Liver (tissue), 3 donors: ENCODE results near the gene CARD19.

Experiments
- ATF3 ChIP-seq: IDR thresholded peaks from 2 replicates; pipeline ENCODE4 v1.6.1; 2016; ENCODE audit warnings: antibody characterized with exemption
- CTCF ChIP-seq: fragments of 150-350 bp; IDR thresholded peaks from 2 replicates; pipeline ENCODE4 v1.5.1; 2017; ENCODE audit warnings: improper control_type of control experiment, low read depth, low read length; ENCODE audit not compliant: missing input control
- EGR1 ChIP-seq, 2 donors: IDR thresholded peaks; 2 replicates each; pipeline ENCODE4 v1.6.1; 2016 to 2018; ENCODE audit warnings: antibody characterized with exemption in 2 of 2, low read depth in 2 of 2
- FOXA1 ChIP-seq: IDR thresholded peaks from 2 replicates; pipeline ENCODE4 v1.6.1; 2016; ENCODE audit warnings: antibody characterized with exemption
- GABPA ChIP-seq, 2 donors: IDR thresholded peaks in 1 of 2; conservative IDR thresholded peaks in 1 of 2; 2 replicates each; pipeline ENCODE4 v1.6.1; 2016; ENCODE audit warnings: antibody characterized with exemption in 2 of 2, mild to moderate bottlenecking in 1 of 2, moderate library complexity in 1 of 2
- HNF4A ChIP-seq, 2 donors: conservative IDR thresholded peaks; 2 replicates each; pipeline ENCODE4 v1.6.1; 2016; ENCODE audit warnings: antibody characterized with exemption in 2 of 2, mild to moderate bottlenecking in 2 of 2
- JUND ChIP-seq, 2 donors: IDR thresholded peaks; 2 replicates each; pipeline ENCODE4 v1.6.1; 2016; ENCODE audit warnings: antibody characterized with exemption in 2 of 2
- MAX ChIP-seq: IDR thresholded peaks from 2 replicates; pipeline ENCODE4 v1.6.1; 2016; ENCODE audit warnings: antibody characterized with exemption
- RAD21 ChIP-seq, 2 donors: IDR thresholded peaks; 2 replicates each; pipeline ENCODE4 v1.6.1; 2016; ENCODE audit warnings: antibody characterized with exemption in 2 of 2, mild to moderate bottlenecking in 2 of 2
- REST ChIP-seq: IDR thresholded peaks from 2 replicates; pipeline ENCODE4 v1.6.1; 2016; ENCODE audit warnings: antibody characterized with exemption, mild to moderate bottlenecking
- RXRA ChIP-seq, 2 donors: IDR thresholded peaks; 2 replicates each; pipeline ENCODE4 v1.6.1; 2017 to 2018; ENCODE audit warnings: antibody characterized with exemption in 2 of 2, mild to moderate bottlenecking in 1 of 2
- YY1 ChIP-seq: IDR thresholded peaks from 2 replicates; pipeline ENCODE4 v1.6.1; 2016; ENCODE audit warnings: antibody characterized with exemption, mild to moderate bottlenecking
- ZBTB33 ChIP-seq: IDR thresholded peaks from 2 replicates; pipeline ENCODE4 v1.6.1; 2016; ENCODE audit warnings: antibody characterized with exemption
- donor health status: healthy.
- donor health status: healthy.

GRCh38 chr9:93081081-93081529 is 14.9 kb upstream of the CARD19 start:
- TF ChIP-seq FOXA1 = no peak
- TF ChIP-seq RAD21 (IDR thresholded peaks at IDR 0.05) = no peak
- TF ChIP-seq GABPA (IDR thresholded peaks at IDR 0.05 in 1 of 2, conservative IDR thresholded peaks at IDR 0.05 in 1 of 2) = no peak
- TF ChIP-seq EGR1 (IDR thresholded peaks at IDR 0.05; ENCODE audit: low read depth in 2 of 2) = no peak
- TF ChIP-seq CTCF = no peak
- no peak for TF ChIP-seq ATF3
- TF ChIP-seq REST = no peak
- no peak for TF ChIP-seq JUND (IDR thresholded peaks at IDR 0.05)
- TF ChIP-seq HNF4A (conservative IDR thresholded peaks at IDR 0.05) = no peak
- TF ChIP-seq RXRA (IDR thresholded peaks at IDR 0.05) = no peak
- TF ChIP-seq YY1 = no peak
- TF ChIP-seq MAX = no peak
- no peak for TF ChIP-seq ZBTB33
